T1000 (cell line): ENCODE results near the gene GNG12.
"Not testable (repeated sequence)": the region's sequence is repeated elsewhere in the genome, so short reads cannot be mapped to it uniquely, and the experiment has no call there.

Experiments
- DNase-seq: peaks from one replicate; lab custom pipeline; 2025; ENCODE audit warnings: mixed read lengths; lab: John Stamatoyannopoulos, UW

Gene GNG12

GRCh38 chr1:67733681-67734322 is 99.5 kb downstream of the GNG12 start:
- no peak for DNase-seq

GRCh38 chr1:67732750-67733151 is 100.5 kb downstream of the GNG12 start:
- DNase-seq: no peak

GRCh38 chr1:67731322-67731721 is 101.9 kb downstream of the GNG12 start:
- no peak for DNase-seq

- not testable (repeated sequence) for DNase-seq
These were observed 103.0 kb downstream of the GNG12 start for GRCh38 chr1:67730312-67730711.

- DNase-seq: no peak
These were observed 103.4 kb downstream of the GNG12 start for GRCh38 chr1:67729872-67730271.

DNA sequence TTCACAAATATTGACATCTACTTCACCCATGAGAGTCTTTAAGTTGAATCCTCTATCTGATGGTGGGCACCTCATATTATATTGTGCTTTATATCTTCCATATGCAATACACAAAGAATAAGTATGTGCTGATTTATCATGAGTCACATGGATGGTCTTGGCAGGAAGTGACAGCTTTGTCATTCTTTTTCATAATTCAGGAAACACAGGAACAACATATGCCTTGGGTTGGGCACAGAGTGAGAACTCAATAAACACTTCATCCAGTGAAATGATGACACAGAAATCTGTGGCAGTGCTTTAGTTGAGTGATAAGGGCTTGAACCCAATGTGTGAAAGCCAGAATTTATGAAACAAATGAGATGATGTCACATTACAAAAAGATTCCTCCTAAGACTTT is 107.0 kb downstream of the GNG12 start:
- DNase-seq: no peak

GRCh38 chr1:67724928-67725560 is 108.2 kb downstream of the GNG12 start:
- no peak for DNase-seq

DNA sequence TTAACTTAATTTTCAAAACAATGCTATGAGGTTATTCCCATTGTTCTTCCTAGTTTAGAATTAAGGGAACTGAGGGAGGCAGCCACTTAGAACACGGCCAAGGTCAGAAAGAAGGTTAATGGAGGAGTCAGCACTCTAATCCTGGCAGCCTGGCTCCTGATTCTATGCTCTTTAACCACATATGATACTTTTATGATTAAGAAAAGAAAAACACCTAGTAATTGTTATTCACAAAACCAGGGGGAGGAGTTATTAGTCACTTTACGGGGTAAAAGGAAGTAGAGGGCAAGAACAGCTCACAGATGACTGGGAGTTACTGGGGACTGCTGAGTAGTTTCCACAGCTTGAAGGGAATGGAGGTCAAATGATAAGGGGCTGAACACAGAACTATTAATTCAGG is 109.6 kb downstream of the GNG12 start:
- DNase-seq: no peak

- no peak for DNase-seq
These were observed 110.1 kb downstream of the GNG12 start for GRCh38 chr1:67723126-67723525.

- no peak for DNase-seq
These were observed 110.8 kb downstream of the GNG12 start for GRCh38 chr1:67722292-67722944.

- DNase-seq: no peak
These were observed 111.5 kb downstream of the GNG12 start for GRCh38 chr1:67721650-67722291.

DNA sequence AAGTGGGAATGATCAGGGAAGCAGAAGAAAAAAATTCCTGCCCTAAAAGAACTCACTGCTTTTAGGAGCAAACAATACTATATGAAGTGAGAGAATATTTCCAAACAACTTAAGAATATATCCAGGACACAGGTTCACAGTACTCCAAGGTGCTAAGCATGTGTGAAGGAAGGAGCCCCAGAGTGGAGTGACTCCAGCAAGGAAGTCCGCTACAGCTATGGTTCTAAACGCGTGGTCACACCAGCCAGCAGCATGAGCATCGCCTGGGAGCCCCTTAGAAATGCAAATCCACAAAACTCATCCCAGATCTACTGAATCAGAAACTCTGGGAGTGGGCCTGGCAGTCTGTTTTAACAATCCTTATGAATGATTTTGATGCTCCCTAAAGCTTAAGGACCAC is 112.2 kb downstream of the GNG12 start:
- no peak for DNase-seq

DNA sequence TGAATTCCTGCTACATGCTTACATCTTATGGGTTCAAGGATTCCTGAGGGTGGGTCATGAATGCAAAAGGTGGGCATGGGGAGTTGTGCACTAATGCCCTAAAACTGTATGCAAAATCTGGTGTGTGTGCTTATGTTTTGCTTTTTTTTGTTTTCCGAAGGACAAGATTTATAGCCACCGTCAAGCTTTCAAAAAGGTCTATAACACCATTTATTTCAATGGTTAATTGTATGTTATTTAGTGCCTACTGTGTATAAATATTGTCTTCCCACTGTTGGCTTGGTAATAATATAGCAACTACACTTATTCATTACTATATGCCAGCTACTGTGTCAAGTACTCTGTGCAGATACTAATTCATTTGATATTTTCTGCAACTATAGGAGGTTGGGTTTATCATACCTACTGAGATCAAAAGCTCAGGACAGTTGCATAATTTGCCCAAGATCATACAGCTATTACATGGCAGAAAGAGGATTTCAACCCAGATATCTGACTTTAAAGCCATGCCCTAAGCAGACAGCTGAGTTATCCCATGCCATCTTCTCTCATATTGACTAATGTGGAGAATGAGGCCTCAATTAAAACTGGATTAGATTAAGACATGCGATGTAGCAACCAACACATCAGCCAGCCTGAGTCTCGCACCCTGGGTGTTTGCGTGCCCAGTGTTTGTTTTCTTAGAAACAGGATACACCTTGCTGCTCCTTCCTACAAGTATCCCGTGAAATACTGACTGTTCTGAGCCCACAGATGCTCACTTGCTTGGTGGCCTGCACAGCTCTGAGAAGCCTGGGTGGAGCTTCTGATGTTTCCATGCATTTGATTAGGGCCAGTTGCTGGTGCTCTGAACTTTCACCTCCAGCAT is 113.7 kb downstream of the GNG12 start:
- DNase-seq: no peak

- no peak for DNase-seq
These were observed 115.4 kb downstream of the GNG12 start for GRCh38 chr1:67717876-67718275.

- no peak for DNase-seq
These were observed 116.5 kb downstream of the GNG12 start for GRCh38 chr1:67716800-67717199.

DNA sequence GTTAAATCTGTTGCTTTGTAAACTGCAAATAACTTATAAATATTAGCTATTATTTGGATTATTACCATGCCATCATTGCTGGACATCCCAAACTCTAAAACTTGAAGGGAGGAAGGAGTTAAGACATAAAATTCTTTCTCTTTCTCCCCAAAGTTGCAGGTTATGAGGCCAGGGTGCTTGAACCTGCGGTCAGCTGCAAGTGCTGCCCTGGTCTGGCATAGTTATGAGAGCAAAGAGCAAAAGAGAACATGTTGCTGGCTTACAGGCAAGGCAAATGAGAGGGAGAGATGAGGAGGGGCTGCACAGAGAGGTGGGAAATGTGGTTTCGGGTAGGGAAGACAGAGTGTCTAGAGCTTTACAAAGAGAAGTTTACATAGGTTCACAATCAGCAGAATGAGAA is 117.4 kb downstream of the GNG12 start:
- DNase-seq: no peak

- DNase-seq: peak; percentile 60
These were observed 120.0 kb downstream of the GNG12 start for GRCh38 chr1:67713057-67713846.

- no peak for DNase-seq
These were observed 121.4 kb downstream of the GNG12 start for GRCh38 chr1:67711855-67712212.

DNA sequence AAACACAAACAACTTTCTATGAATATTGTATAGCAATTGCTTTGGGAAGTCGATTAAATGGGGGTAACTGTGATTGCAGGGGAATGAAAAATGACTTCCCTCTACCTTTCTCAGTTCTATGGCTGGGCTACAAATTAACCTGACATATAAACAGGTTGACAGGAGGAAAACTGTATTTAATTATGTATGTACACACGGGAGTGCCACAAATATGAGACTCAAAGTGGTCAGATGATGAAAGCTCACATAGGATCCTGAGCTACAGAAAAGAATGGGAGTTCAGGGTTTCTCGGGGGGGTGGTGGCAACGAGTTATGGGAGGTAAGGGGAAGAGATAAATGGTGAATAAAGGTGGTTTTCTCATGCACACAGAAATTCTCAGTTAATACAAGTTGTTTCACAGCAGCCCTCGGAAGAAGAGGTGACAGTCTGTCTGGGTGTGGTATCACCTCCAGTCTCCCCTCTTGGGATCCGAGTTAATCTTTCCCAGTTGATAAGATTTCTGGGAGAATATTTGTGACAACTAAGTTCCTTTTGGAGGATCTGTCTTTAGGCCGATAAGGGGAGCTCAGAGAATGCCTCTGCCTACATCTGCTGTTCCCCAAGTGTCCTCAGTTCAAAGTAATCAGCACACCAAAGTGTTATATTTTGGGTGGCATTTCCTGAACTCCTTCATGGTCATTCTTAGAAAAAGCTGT is 122.0 kb downstream of the GNG12 start:
- no peak for DNase-seq

DNA sequence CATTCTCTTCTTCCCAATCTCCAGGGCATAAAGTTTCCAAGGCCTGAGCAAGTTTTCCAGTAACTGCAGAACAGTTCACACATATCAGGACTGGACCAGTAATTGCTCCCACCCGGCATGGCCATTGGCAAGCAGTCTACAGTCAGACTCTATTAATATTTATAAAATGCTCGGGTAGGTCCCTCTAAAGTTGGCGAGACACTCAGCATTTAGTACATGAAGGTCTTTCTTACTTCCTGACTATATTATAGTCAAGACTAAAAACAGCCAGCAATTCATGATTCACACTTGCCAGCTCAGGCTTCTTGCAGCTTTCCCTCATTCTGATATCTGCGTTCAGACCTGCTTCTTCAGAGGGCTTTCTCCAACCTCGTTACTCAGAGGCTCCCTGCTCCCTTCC is 122.8 kb downstream of the GNG12 start:
- DNase-seq: no peak

DNA sequence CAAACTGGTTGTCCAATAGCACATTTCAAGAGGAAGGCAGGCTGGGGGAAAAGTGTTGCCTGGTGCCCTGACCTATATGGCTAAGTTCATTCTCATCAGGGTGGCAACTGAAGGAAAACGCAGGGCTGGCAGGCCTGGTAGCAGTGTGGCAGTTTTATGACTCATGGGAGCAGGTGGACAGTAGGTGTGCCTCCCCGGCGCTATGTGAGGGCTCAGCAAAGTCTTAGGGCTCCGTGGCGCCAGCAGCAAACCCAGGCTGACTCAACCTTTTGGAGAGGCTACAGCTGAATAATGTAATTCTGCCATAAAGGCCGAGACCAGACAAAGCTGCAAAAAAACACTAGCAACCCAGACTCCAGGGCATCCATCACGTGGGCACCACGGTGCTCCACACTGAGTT is 124.7 kb downstream of the GNG12 start:
- DNase-seq: no peak
